Kidney capillary endothelial cell (primary cell): ENCODE measurements around the gene BBX.
"Not testable (repeated sequence)": the region's sequence is repeated elsewhere in the genome, so short reads cannot be mapped to it uniquely, and the experiment has no call there.

Source experiments
- DNase-seq: peaks from one replicate; pipeline ENCODE4 v3.0.0-alpha.2; 2018; ENCODE audit warnings: low spot score

BBX gene

GRCh38 chr3:107543666-107544065 is 20.9 kb downstream of the BBX start:
- peak; percentile 4 for DNase-seq

GRCh38 chr3:107545680-107546120 is 22.9 kb downstream of the BBX start:
- DNase-seq = no peak

- no peak for DNase-seq
Measured at GRCh38 chr3:107548601-107549000, 25.8 kb downstream of the BBX start.

- no peak for DNase-seq
Measured at GRCh38 chr3:107555359-107555758, 32.6 kb downstream of the BBX start.

- DNase-seq = no peak
Measured at GRCh38 chr3:107557743-107558142, 35.0 kb downstream of the BBX start.

- DNase-seq = no peak
Measured at GRCh38 chr3:107560166-107560565, 37.4 kb downstream of the BBX start.

GRCh38 chr3:107561980-107562379 is 39.2 kb downstream of the BBX start:
- no peak for DNase-seq

- DNase-seq = no peak
Measured at GRCh38 chr3:107562969-107563529, 40.3 kb downstream of the BBX start.

- not testable (repeated sequence) for DNase-seq
Measured at GRCh38 chr3:107565244-107565643, 42.5 kb downstream of the BBX start.

- not testable (repeated sequence) for DNase-seq
Measured at GRCh38 chr3:107571089-107571488, 48.3 kb downstream of the BBX start.

GRCh38 chr3:107571492-107571891 is 48.7 kb downstream of the BBX start:
- DNase-seq = not testable (repeated sequence)

GRCh38 chr3:107574650-107575049 is 51.9 kb downstream of the BBX start:
- peak; percentile 58 for DNase-seq

- no peak for DNase-seq
Measured at GRCh38 chr3:107578091-107578490, 55.3 kb downstream of the BBX start.

GRCh38 chr3:107578523-107578922 is 55.8 kb downstream of the BBX start:
- no peak for DNase-seq

- DNase-seq = no peak
Measured at GRCh38 chr3:107579371-107579770, 56.6 kb downstream of the BBX start.

GRCh38 chr3:107581230-107581629 is 58.5 kb downstream of the BBX start:
- no peak for DNase-seq

GRCh38 chr3:107588217-107588616 is 65.5 kb downstream of the BBX start:
- DNase-seq = no peak

GRCh38 chr3:107589454-107589853 is 66.7 kb downstream of the BBX start:
- DNase-seq = no peak

GRCh38 chr3:107590786-107591185 is 68.0 kb downstream of the BBX start:
- DNase-seq = no peak

- no peak for DNase-seq
Measured at GRCh38 chr3:107592073-107592472, 69.3 kb downstream of the BBX start.

- no peak for DNase-seq
Measured at GRCh38 chr3:107594870-107595269, 72.1 kb downstream of the BBX start.

- DNase-seq = no peak
Measured at GRCh38 chr3:107596639-107597038, 73.9 kb downstream of the BBX start.

GRCh38 chr3:107598926-107599771 is 76.4 kb downstream of the BBX start:
- peak; percentile 65 for DNase-seq

- no peak for DNase-seq
Measured at GRCh38 chr3:107599772-107600145, 77.0 kb downstream of the BBX start.
